Renal pelvis (tissue), 4 donors: ENCODE results near the gene TCEA2. TPM values are rescaled to one million over a fixed set of nuclear protein-coding genes. Genes with fewer than 3 reads are reported as not detected.

Experiments used
- DNase-seq: peaks from one replicate; pipeline ENCODE4 v3.0.0-alpha.2; 2013
- polyA plus RNA-seq, 3 donors: library from polyadenylated mRNA; unstranded; fragments of 120-200 nt; gene quantifications; one replicate each; pipeline ENCODE4 v1.2.1, GENCODE V29; 2013; ENCODE audit not compliant: insufficient read length in 3 of 3

Gene TCEA2
- polyA plus RNA-seq, 3 donors = 88.2 to 97.1 (median 93.6) TPM

DNA sequence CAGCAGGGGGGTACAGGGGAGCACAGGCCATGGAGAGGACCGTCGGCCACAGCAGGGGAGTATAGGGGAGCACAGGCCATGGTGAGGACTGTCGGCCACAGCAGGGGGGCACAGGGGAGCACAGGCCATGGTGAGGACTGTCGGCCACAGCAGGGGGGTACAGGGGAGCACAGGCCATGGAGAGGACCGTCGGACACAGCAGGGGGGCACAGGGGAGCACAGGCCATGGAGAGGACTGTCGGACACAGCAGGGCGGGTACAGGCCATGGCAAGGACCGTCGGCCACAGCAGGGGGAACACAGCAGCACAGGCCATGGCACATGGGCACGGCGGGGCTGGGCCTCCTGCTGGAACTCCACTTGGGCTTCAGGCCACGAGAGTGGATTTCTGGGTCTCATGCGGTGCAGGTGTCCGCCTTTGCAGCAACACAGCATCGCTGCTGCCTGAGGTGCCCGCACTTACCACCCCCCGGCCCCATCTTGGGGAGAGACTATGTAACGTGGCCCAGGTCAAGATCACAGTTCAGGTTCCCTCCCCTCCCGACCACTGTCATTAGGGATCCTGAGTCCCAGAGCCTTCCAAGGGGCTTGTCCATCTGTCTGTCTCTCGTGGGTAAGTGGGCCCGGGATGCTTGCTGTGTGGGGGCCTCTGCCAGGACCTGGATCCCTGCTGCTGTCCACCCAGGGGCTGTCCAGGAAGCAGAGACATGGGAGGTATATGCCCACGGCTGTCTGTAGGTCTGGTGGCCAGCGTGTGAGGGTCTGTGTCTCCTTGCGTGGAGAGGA, 41.9 kb downstream of the TCEA2 start:
- DNase-seq = no peak

DNA sequence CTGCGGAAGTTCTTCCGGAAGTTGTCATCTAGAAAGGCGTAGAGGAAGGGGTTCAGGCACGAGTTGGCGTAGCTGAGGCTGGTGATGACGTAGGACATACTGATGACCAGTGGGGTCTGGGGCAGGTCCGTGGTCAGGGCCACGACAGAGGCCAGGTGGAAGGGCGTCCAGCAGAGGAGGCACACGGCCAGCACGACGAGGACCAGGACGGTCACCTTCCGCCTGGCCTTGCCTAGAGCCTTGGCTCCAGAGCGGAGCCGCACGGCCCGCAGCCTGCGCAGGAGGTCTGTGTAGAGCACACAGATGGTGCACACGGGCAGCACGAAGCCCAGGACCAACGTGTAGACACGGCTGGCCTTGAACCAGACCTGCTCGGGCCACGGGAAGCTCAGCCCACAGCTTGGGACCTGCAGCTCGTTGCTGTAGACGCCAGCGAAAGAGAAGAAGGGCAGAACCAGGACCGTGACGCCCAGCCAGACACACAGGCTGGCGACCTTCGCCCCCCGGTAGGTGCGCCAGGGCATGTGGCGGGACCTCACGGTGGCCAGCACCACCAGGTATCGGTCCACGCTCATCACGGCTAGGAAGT, 42.9 kb downstream of the TCEA2 start:
- DNase-seq = no peak

- no peak for DNase-seq
Measured at GRCh38 chr20:64106435-64106961, 43.5 kb downstream of the TCEA2 start.

- DNase-seq = no peak
Measured at GRCh38 chr20:64106981-64107735, 44.2 kb downstream of the TCEA2 start, which contains the start of gene NPBWR2. NPBWR2 (minus strand) TSS chr20:64107565; CDS start chr20:64106831, 734 bp downstream.

DNA sequence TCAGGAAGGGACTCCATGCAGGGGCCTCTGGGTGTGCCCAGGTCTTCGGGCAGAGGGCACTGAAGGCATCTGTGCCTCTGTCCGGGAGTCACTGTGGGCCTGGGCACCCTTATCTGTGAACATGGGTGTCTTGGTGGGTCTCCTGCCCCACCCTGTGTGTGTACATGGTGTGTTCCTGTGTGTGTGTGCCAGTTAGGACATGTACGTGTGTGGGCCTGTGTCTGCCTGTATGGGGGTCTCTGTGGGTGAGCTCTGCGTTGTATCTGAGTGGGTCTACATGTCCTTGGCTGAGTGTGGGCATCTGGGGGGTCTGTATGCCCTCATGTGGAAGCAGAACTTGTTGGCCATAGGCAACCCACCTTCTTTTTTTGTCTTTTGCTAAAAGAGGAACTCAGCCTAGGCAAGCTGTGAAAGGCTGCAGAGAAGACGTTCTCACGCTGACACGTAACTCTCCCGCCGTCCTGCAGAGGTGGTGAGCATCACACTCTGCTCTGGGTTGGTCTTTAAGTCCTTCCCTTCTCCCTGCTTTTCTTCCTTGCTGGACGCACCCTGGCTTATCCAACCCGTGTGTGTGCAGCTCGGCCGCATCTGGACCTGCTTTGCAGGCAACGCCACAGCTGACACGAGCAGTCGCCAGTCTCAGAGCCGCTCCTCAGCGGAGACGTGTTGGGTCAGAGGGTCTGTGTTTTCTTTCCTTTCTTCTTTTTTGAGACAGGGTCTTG, 44.9 kb downstream of the TCEA2 start:
- no peak for DNase-seq

DNA sequence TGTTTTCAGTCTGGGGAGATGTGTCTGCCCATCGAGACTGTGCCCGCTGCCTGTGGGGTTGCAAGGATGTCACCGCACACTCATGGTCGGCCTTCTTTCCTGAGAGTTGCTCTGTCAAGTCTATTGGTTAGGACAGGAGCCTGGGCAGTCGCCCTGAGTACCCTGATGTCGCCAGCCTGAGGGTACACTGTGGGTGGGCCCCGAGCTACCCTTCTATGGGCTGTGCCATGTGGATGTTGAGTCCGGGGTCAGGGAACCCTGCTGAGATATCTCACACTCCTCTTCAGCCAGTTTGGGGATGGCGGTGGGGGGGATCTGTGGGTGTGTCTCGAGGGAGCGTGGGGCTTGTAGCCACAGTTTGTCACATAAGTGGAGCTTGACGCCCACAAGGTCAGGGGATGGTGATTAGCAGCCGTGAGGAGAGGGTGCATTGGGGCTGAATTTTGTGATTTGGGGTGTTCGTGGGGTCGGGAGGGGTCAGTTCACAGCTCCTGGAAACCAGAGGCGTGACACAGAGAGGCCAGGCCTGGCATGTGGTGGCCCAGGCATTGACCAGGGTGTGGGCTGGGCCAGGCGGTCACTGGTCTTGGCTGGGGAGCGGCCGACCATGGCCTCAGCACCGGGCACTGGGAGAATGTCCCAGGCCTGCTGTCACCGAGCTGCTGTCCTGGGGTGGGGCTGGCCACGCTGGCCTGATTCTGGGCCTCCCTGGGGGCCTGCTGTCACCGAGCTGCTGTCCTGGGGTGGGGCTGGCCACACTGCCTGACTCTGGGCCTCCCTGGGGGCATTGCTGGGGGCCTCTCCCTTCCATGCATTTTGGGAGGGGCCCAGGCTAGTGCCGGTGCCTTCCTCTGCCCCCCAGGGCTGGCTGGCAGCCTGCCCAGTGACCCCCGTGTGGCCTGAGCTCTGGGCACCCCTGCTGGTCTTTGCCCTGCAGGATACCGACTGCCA, 46.0 kb downstream of the TCEA2 start:
- no peak for DNase-seq

GRCh38 chr20:64109831-64110391, 46.9 kb downstream of the TCEA2 start:
- no peak for DNase-seq

- no peak for DNase-seq
Measured at GRCh38 chr20:64110411-64111068, 47.5 kb downstream of the TCEA2 start.

GRCh38 chr20:64111841-64112641, 49.0 kb downstream of the TCEA2 start:
- DNase-seq = no peak

DNA sequence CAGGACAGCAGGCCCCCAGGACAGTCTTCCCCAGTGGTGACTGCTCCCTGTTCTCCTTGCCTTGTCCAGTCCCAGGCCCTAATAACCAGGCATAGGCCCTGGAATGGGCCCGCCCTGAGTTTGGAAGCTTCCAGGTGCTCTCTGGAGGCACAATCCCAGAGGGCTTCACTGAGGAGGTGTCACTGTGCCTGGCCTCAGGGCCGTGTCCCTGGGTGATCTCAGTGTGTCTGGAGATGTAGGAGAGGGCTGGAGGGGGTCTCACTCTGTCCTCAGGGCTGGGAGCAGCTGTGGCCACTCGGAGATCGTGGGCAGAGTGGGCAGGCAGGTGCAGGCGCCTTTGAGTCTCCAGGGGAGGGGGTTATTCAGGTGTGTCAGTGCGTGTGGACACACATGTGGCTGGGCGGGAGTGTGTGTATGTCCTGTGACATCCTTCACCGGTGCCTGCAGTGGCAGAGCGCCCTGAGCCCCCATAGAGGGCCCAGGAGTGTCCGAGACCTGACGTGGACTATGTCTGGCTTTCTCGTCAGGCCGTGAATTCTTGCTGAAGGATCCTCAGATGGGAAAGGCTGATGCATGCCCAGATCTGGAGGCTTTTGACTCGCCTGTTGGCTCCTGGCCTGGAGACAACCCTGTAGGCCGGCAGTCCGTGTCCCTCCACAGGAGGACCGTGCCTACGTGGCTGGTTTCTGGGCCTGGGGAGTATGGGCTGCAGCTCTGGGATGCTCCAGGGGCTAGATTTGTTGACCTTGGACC, 49.9 kb downstream of the TCEA2 start:
- no peak for DNase-seq

DNA sequence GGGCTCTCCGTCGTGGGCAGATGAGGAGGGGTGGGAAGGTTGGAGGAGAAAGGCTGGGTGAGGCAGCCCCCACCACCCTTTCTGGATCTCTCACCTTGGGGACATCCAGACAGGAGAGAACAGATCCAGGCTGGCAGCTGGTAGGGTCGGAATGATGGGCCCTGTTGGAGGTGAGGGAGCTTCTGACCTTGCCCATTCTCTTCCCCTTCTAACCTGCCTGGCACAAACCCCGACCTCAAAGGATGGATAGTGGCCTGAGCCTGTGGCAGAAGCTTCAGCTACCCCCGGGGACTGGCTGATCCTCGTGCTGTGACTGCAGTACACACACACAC, 50.4 kb downstream of the TCEA2 start:
- no peak for DNase-seq

GRCh38 chr20:64113796-64114355, 50.9 kb downstream of the TCEA2 start:
- DNase-seq = no peak

DNA sequence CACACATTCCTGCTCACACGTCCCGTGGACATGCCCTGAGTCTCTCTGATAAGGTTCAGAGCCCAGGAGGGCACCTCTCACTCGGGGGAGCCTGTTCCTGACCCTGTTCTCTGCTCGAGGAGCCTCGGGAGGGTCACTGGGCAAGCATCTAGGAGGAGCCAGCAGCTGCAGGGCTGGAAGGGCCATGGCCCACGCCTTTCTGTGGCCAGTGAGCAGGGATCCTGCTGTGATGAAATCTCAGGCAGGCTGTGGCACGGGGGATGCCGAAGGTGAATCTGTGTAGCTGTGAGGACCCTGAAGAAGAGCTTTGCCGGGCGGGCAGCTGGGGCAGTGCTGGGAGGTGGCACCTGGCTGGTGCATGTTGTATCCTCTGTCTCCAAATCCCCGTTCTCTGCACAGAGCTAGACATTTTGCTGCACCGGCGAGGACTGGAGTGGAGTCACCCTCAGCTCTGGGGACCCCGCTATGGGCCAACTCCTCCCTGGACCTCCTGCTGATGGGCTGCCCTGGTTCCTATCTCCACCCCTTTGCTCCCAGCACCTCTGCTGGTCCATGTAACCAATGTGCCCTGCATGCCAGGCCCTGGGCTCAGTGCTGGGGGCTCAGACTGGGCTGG, 51.5 kb downstream of the TCEA2 start:
- DNase-seq = no peak

DNA sequence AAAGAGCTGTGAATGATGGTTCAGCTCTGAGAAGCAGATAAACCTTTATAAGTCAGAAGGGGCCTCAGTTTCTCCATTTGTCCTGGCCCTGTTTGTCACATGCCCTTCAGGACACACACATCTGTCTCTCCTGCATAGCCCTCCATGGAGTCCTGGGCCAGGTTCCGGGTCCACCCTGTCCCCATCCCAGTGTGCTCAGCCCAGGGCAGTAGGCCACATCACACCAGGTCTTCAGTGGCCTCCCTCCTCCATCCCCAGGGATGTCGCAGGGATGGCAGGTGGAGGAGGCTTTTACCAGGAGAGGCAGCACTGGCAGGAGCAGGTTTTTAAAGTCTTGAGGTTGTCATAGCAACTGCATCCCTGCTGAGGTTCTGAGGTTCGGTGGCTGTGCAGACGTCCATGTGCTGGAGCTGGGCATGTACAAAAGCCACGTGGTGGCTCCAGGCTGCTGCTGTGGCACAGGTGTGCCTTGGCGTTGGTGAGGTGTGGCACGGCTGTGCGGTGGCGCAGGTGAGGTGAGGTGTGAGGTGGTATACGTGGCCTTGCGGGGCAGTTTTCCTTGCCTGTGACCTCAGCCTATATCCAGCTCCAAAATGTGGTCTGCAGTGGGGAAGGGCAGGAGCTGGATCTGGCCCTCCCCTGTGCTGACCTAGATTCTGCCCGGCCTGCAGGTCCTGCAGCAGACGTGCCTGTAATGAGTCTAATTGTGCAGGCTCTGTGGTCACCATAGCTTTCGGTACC, 52.3 kb downstream of the TCEA2 start:
- DNase-seq = no peak

DNA sequence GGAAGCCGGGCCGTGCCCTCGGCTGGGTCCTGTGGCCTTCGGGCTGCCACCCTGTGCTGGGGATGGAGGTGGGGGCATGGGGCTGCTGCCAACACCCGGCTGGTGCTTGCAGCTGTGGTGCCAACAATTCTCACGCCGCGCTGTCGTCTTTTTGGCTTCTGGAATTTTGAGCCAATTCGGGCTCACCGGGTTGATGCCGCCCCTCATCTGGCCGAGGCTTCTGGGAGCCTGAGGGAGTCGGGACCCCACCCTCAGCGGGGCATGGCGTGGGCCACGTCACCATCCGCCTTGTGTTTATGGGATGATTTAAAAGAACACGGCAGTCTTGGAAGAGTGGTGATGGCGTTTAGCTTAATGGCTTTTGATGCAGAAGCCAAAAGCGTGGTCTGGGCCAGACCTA, 53.0 kb downstream of the TCEA2 start:
- no peak for DNase-seq

GRCh38 chr20:64116541-64117431, 53.8 kb downstream of the TCEA2 start:
- DNase-seq = no peak
